Measurements from ENCODE around the gene UBTF. TPM values are rescaled to one million over a fixed set of nuclear protein-coding genes. Genes with fewer than 3 reads are reported as not detected.
A peak's percentile ranks its signal among the peaks of the same experiment; 100 is the strongest.

Gene UBTF
- total and polyA plus RNA-seq, 2 donors (not counting 1 experiment from before 2014, with no cell fraction given): 43.1 to 179 TPM

GRCh38 chr17:44249501-44250246 is 30.2 kb upstream of the UBTF start:
- peaks cover 32 to 42% of the 10 kb centered on the region in 2 donors for H3K4me1 ChIP-seq (ENCODE audit: control insufficient read depth in 2 of 2, insufficient read depth in 2 of 2, low read length in 2 of 2)
- Mint-ChIP-seq H3K9me3 (ENCODE audit: insufficient read depth) (no peaks in the 10 kb centered on the region), H3K27ac (peak overlapping the region; percentile 15), H3K27me3 (no peaks in the 10 kb centered on the region), H3K4me1 (peaks cover 34% of the 10 kb centered on the region), H3K4me3 (no peak overlapping the region)
- H3K4me2 ChIP-seq (replicated peaks; ENCODE audit: low read depth, low read length, poor library complexity, severe bottlenecking): no peak overlapping the region
- POLR2A ChIA-PET: interaction anchor here (0.5 kb wide), 1 partner anchor 1671 kb away, joined by 8 read pairs; no protein-coding TSS in a partner anchor
- no peaks in the 10 kb centered on the region for H3K27me3 ChIP-seq (replicated peaks in 1 of 4; ENCODE audit: control extremely low read depth in 1 of 4, control insufficient read depth in 3 of 4, insufficient read depth in 4 of 4, low read length in 3 of 4)
- ATAC-seq (ENCODE audit: low read depth): no peak
- H3K79me2 ChIP-seq (ENCODE audit: control insufficient read depth, insufficient read depth, low read length): no peaks in the 10 kb centered on the region
- H4K20me1 ChIP-seq (ENCODE audit: control insufficient read depth, insufficient read depth, low read length, poor library complexity, severe bottlenecking): no peaks in the 10 kb centered on the region
- H3K36me3 ChIP-seq (replicated peaks in 1 of 2; ENCODE audit: control extremely low read depth in 1 of 2, control insufficient read depth in 1 of 2, extremely low read depth in 1 of 2, insufficient read depth in 2 of 2, low read length in 1 of 2): no peaks in the 10 kb centered on the region
- H3K27ac ChIP-seq (ENCODE audit: low read length in 2 of 2): no peak overlapping the region
- intact Hi-C loops (cut with micrococcal nuclease): no loop called here
- CTCF ChIA-PET: no interaction called here
- TF ChIP-seq CTCF (IDR thresholded peaks at IDR 0.05) (no peak), EZH2 (IDR thresholded peaks at IDR 0.05; ENCODE audit: borderline replicate concordance, insufficient read depth, low read depth, low read length, poor library complexity, severe bottlenecking) (no peak)
- H2AFZ ChIP-seq (ENCODE audit: insufficient read depth, low read depth, low read length, poor library complexity, severe bottlenecking): no peak overlapping the region
- 90% methylated on average over 3 of the region's 9 CpGs for WGBS (ENCODE audit: insufficient coverage)
- H3K9me3 ChIP-seq (ENCODE audit: control extremely low read depth in 1 of 3, control insufficient read depth in 2 of 3, insufficient read depth in 1 of 3, low read length in 2 of 3): peaks cover 0 to 10% (median 6%) of the 10 kb centered on the region in 3 donors
- no peak overlapping the region for H3K9ac ChIP-seq (ENCODE audit: low read length)
- no peak overlapping the region for H3K4me3 ChIP-seq (ENCODE audit: control extremely low read depth in 1 of 5, extremely low read depth in 1 of 5, insufficient read depth in 1 of 5, low read depth in 2 of 5, low read length in 4 of 5)
- DNase-seq: no peak

Measured in B cell (primary cell).